GM12801 (cell line): Measurements from ENCODE around the gene CENPF.

Experiments used
- CTCF ChIP-seq: IDR thresholded peaks from one replicate; pipeline ENCODE4 v1.5.1; 2011; ENCODE audit warnings: control low read depth; ENCODE audit not compliant: insufficient read length; ENCODE audit errors: extremely low read depth

Gene CENPF

GRCh38 chr1:214590696-214591095, 12.3 kb upstream of the CENPF start:
- no peak for TF ChIP-seq CTCF

GRCh38 chr1:214593158-214593557, 9.8 kb upstream of the CENPF start:
- no peak for TF ChIP-seq CTCF

GRCh38 chr1:214603819-214604252, 841 bp downstream of the CENPF start:
- no peak for TF ChIP-seq CTCF

GRCh38 chr1:214604523-214604922, 1.5 kb downstream of the CENPF start:
- no peak for TF ChIP-seq CTCF

- no peak for TF ChIP-seq CTCF
These were observed 6.7 kb downstream of the CENPF start for GRCh38 chr1:214609692-214610091.

- TF ChIP-seq CTCF, result no peak
These were observed 12.1 kb downstream of the CENPF start for GRCh38 chr1:214615109-214615508.

- no peak for TF ChIP-seq CTCF
These were observed 12.9 kb downstream of the CENPF start for GRCh38 chr1:214615871-214616270.

- no peak for TF ChIP-seq CTCF
These were observed 14.3 kb downstream of the CENPF start for GRCh38 chr1:214617246-214617645.
